HTERT RPE-1 (cell line): ENCODE data around the gene KRT76.
"Not testable (repeated sequence)": the region's sequence is repeated elsewhere in the genome, so short reads cannot be mapped to it uniquely, and the experiment has no call there.

Source experiments
- in situ Hi-C: fragments of 300-500 bp; cut with MboI; formaldehyde crosslinking; loops from 4 replicates; pipeline ENCODE4 v1.14.3; 2020; ENCODE audit warnings: low sequenced_read_pairs

KRT76 gene

GRCh38 chr12:52798671-52799504, 21.7 kb upstream of the KRT76 start:
- in situ Hi-C loops = no loop called here

GRCh38 chr12:52798003-52798670, 21.0 kb upstream of the KRT76 start:
- in situ Hi-C loops = no loop called here

- in situ Hi-C loops = no loop called here
Observed at GRCh38 chr12:52797529-52797894, 20.4 kb upstream of the KRT76 start.

- in situ Hi-C loops = no loop called here
Observed at GRCh38 chr12:52796839-52797528, 19.8 kb upstream of the KRT76 start.

- in situ Hi-C loops = no loop called here
Observed at GRCh38 chr12:52796429-52796794, 19.3 kb upstream of the KRT76 start.

GRCh38 chr12:52795694-52796428, 18.7 kb upstream of the KRT76 start, which contains the start of gene KRT3:
KRT3 (minus strand) TSS chr12:52796117; CDS start chr12:52796042, 75 bp downstream.
- in situ Hi-C loops = no loop called here

- in situ Hi-C loops = not testable (repeated sequence)
Observed at GRCh38 chr12:52795332-52795674, 18.2 kb upstream of the KRT76 start.

GRCh38 chr12:52794479-52795331, 17.6 kb upstream of the KRT76 start:
- in situ Hi-C loops = no loop called here

- in situ Hi-C loops = no loop called here
Observed at GRCh38 chr12:52792185-52793029, 15.3 kb upstream of the KRT76 start.

- in situ Hi-C loops = no loop called here
Observed at GRCh38 chr12:52791271-52792184, 14.4 kb upstream of the KRT76 start.

GRCh38 chr12:52790427-52791270, 13.5 kb upstream of the KRT76 start:
- in situ Hi-C loops = no loop called here

- in situ Hi-C loops = no loop called here
Observed at GRCh38 chr12:52789637-52790426, 12.7 kb upstream of the KRT76 start.

GRCh38 chr12:52788876-52789636, 11.9 kb upstream of the KRT76 start:
- in situ Hi-C loops = no loop called here

GRCh38 chr12:52788192-52788875, 11.2 kb upstream of the KRT76 start:
- in situ Hi-C loops = no loop called here
